AG08396 (cell line): ENCODE results near the gene PDE4B.
"Not testable (repeated sequence)": the region's sequence is repeated elsewhere in the genome, so short reads cannot be mapped to it uniquely, and the experiment has no call there.

Source experiments
- DNase-seq: peaks from one replicate; pipeline ENCODE4 v3.0.0; 2012; ENCODE audit warnings: low spot score, mixed read lengths

PDE4B gene

DNA sequence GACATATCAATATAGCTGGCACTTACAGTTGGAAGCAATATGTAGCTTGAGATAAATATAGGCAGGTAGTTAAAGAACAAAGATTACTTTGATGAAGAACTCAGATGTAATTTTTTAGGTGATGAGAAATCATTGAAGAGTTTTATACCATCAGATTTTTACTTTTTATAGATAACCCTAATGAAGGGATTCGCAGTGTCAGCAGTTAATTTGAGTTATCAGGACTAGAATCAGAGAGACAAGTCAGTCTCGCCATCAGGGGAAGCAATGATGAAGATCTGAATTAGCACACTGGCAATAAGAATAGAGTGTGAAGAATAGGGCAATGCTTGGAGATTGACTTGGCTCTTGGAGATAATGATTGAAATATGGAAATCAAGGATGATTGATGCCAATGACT lies 342.5 kb downstream of the PDE4B start:
- DNase-seq: no peak

- not testable (repeated sequence) for DNase-seq
Observed at GRCh38 chr1:66136423-66136822, 343.7 kb downstream of the PDE4B start.

GRCh38 chr1:66137235-66137634 lies 344.5 kb downstream of the PDE4B start:
- no peak for DNase-seq

GRCh38 chr1:66138613-66139012 lies 345.9 kb downstream of the PDE4B start:
- no peak for DNase-seq

- DNase-seq: no peak
Observed at GRCh38 chr1:66140072-66140471, 347.4 kb downstream of the PDE4B start.

DNA sequence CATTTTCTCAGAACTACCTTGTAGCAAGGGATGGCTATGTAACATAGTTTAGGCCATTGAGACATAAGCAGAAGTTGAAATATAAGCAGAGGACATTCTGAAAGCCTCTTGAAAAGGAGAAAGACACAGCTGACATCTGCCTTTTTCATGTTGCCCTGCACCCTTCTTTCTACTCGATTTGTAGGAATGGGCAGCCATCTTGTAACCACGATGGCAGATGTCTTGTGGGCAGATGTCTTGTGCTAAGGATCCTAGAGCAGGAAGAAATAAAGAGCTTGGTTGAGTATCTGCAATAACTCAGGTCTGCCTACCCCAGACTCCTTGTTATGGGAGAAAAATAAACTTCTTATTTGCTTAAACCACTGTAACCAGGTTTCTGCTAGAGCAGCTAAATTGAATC lies 351.0 kb downstream of the PDE4B start:
- no peak for DNase-seq

- no peak for DNase-seq
Observed at GRCh38 chr1:66147226-66147835, 354.6 kb downstream of the PDE4B start.

DNA sequence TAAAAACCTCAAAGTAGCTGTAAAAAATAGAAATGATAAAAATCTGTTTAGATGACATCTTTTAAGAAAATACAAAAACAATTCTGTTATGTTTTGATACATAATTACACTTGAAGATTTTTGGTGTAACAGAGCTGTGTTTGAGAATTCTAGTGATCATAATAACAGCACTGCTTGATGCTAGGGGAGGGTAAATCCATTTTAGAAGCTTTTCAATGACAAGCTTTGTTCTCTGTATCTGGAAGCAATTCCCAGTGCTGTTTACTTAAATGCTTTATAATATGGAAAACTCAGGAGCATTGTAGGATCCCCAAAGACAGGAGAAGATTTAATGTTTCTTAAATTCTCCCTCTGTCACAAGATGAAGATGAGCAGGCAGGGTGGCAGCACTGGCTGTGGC lies 359.3 kb downstream of the PDE4B start:
- no peak for DNase-seq

GRCh38 chr1:66154394-66154793 lies 361.7 kb downstream of the PDE4B start:
- DNase-seq: no peak

DNA sequence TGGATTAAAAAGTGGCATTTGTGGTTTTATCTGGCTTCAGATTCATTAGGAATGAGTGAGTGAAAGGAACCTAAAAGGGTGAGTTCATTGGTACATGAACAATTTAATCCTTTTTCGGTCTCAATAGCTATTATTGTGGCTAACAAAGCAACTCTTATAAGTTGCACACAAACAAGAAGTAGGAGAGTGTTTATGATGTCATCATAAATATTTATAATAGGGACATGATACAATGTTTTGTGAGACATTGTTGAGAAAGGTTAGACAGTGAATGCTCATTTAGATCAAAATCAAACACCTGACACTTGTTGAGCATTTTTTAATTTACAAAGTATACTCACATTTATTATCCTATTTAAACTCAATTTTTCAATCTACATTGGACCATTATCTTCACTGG lies 363.4 kb downstream of the PDE4B start:
- DNase-seq: no peak

DNA sequence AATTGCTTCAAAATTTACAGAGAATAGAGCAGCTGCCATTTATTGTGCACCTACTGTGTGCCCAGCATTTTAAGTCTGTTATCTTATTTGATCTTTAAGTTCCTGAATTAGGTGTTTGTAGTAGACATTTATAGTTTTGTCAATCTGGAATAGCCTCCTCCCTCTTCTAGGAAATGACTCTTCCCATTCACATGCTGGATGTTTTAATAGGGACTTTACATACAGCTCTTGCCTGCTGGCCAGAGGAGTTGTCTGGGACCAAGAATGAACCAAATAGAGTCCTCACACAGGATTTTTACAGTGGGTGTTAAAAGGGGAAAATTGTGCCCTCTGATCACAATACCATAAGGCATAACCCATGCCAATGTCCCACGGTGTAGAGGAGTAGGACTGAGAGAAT lies 367.1 kb downstream of the PDE4B start:
- DNase-seq: no peak

DNA sequence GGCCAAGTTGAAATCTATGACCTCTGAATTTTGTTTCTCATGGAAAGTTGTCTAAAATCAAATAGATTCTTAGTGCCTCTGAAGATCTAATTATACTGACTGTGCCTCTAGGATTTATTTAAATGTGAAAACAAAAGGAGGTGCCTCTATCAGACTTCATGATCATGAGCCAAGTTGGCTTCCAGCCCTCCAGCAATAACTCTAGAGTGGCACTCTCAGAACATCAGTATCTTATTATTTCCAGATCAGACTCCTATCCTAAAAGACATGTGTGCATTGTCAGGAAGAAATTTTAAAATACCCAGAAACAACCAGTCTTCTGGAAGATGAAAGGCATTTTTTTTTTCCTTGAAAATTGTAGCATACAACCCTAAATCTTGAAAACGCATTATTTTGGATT lies 368.0 kb downstream of the PDE4B start:
- no peak for DNase-seq

DNA sequence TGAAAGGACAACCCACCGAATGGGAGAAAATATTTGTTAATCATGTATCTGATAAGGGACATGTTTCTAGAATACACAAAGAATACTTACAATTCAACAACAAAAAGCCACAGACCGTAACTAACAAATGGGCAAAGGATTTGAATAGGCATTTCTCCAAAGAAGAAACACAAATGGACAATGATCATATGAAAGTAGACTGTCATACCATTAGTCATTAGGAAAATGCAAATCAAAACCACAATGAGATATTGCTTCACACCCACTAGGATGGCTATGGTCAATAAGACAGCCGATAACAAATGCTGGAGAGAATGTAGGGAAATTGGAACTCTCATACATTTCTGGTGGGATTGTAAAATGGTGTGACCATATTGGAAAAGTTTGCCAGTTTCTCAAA lies 374.1 kb downstream of the PDE4B start:
- no peak for DNase-seq

GRCh38 chr1:66167267-66167666 lies 374.6 kb downstream of the PDE4B start:
- DNase-seq: no peak

DNA sequence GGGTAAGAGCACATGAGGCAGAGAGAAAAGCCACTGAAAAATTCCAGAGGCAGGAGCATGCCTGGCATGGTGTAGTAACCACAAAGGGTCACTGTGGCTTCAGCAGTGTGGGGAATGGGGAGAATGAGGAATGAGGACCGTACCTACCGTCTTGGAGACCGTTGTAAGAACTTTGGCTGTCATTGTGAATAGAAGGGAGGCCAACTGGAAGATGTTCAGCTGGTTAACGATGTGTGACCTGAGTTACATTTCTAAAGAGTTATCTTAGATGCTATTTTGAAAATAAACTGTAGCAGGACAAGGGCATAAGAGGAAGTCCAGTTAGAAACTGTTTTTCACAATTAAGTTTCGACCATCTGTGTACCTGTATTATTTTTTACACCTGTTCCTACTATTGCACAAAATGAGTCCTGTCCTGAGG lies 375.8 kb downstream of the PDE4B start:
- peak; percentile 19 for DNase-seq

GRCh38 chr1:66168948-66169671 lies 376.4 kb downstream of the PDE4B start:
- no peak for DNase-seq

DNA sequence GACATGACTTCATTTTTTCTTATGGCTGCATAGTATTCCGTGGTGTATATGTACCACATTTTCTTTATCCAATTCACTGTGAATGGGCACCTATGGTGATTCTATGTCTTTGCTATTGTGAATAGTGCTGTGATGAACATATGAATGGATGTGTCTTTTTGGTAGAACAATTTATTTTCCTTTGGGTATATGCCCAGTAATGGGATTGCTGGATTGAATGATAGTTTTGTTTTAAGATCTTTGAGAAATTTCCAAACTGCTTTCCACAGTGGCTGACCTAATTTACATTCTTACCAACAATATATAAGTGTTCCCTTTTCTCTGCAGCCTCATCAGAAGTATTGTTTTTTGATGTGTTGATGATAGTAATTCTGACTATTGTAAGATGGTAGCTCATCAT lies 379.6 kb downstream of the PDE4B start:
- no peak for DNase-seq

GRCh38 chr1:66175098-66175497 lies 382.4 kb downstream of the PDE4B start:
- DNase-seq: no peak

GRCh38 chr1:66175581-66175980 lies 382.9 kb downstream of the PDE4B start:
- no peak for DNase-seq

GRCh38 chr1:66176012-66176715 lies 383.5 kb downstream of the PDE4B start:
- no peak for DNase-seq

DNA sequence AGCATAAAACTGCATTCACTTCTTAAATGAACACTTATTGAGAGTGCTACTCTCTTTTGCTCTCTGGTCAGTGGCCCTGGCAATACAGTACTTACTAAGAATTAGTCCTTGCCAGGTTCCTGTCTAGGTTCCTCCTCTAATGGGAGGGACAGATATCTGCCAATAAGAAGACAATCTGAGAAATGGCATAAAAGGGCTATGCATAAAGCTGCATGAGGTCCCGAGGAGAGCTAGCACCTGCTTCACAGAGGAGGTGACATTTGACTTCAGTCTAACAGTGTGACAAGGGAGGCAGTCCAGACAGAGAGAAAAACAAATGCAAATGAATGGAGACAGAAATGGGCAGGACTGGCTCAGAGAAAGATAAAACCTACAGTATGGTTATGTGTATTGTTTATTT lies 384.1 kb downstream of the PDE4B start:
- DNase-seq: no peak

- no peak for DNase-seq
Observed at GRCh38 chr1:66177510-66177909, 384.8 kb downstream of the PDE4B start.

- DNase-seq: no peak
Observed at GRCh38 chr1:66182026-66182425, 389.3 kb downstream of the PDE4B start.
